ENCODE data around the gene SEPTIN5.

GRCh38 chr22:19691721-19692341 lies 22.5 kb upstream of the SEPTIN5 start:
- TF ChIP-seq EZH2 (IDR thresholded peaks at IDR 0.05) = no peak
- TF ChIP-seq, protein P1, sequence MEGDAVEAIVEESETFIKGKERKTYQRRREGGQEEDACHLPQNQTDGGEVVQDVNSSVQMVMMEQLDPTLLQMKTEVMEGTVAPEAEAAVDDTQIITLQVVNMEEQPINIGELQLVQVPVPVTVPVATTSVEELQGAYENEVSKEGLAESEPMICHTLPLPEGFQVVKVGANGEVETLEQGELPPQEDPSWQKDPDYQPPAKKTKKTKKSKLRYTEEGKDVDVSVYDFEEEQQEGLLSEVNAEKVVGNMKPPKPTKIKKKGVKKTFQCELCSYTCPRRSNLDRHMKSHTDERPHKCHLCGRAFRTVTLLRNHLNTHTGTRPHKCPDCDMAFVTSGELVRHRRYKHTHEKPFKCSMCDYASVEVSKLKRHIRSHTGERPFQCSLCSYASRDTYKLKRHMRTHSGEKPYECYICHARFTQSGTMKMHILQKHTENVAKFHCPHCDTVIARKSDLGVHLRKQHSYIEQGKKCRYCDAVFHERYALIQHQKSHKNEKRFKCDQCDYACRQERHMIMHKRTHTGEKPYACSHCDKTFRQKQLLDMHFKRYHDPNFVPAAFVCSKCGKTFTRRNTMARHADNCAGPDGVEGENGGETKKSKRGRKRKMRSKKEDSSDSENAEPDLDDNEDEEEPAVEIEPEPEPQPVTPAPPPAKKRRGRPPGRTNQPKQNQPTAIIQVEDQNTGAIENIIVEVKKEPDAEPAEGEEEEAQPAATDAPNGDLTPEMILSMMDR (IDR thresholded peaks at IDR 0.05) = no peak
